HG03135 (cell line): ENCODE measurements around the gene PRPF38A.

Source experiments
- ATAC-seq: cut with Tn5 transposase; IDR thresholded peaks from one replicate; pipeline ENCODE4 v1.9.1; 2021; ENCODE audit warnings: mild to moderate bottlenecking, moderate library complexity; ENCODE audit not compliant: unreplicated experiment

PRPF38A gene

GRCh38 chr1:52393174-52393573 lies 11.2 kb upstream of the PRPF38A start:
- no peak for ATAC-seq

- no peak for ATAC-seq
Observed at GRCh38 chr1:52399629-52400028, 4.8 kb upstream of the PRPF38A start.

- ATAC-seq = no peak
Observed at GRCh38 chr1:52400131-52400530, 4.3 kb upstream of the PRPF38A start.

GRCh38 chr1:52402860-52403240 lies 1.6 kb upstream of the PRPF38A start:
- ATAC-seq = no peak

GRCh38 chr1:52403566-52404115 lies 761 bp upstream of the PRPF38A start:
- peak; percentile 39 for ATAC-seq

GRCh38 chr1:52404975-52405338 lies 555 bp downstream of the PRPF38A start:
- no peak for ATAC-seq

- ATAC-seq = no peak
Observed at GRCh38 chr1:52413410-52413989, 9.1 kb downstream of the PRPF38A start.

GRCh38 chr1:52414942-52415341 lies 10.5 kb downstream of the PRPF38A start:
- ATAC-seq = no peak

- ATAC-seq = no peak
Observed at GRCh38 chr1:52416811-52417210, 12.4 kb downstream of the PRPF38A start.

GRCh38 chr1:52420713-52421112 lies 16.3 kb downstream of the PRPF38A start:
- no peak for ATAC-seq

GRCh38 chr1:52423055-52423454 lies 18.7 kb downstream of the PRPF38A start:
- no peak for ATAC-seq

GRCh38 chr1:52423771-52424170 lies 19.4 kb downstream of the PRPF38A start:
- no peak for ATAC-seq

- no peak for ATAC-seq
Observed at GRCh38 chr1:52424231-52424636, 19.8 kb downstream of the PRPF38A start.

- ATAC-seq = no peak
Observed at GRCh38 chr1:52424813-52425212, 20.4 kb downstream of the PRPF38A start.

- ATAC-seq = no peak
Observed at GRCh38 chr1:52426371-52426770, 22.0 kb downstream of the PRPF38A start.

GRCh38 chr1:52427152-52427551 lies 22.8 kb downstream of the PRPF38A start:
- ATAC-seq = no peak

- no peak for ATAC-seq
Observed at GRCh38 chr1:52432807-52433206, 28.4 kb downstream of the PRPF38A start.

- no peak for ATAC-seq
Observed at GRCh38 chr1:52435211-52435610, 30.8 kb downstream of the PRPF38A start.

GRCh38 chr1:52435650-52436049 lies 31.2 kb downstream of the PRPF38A start:
- ATAC-seq = no peak

GRCh38 chr1:52436817-52437216 lies 32.4 kb downstream of the PRPF38A start:
- ATAC-seq = no peak

GRCh38 chr1:52439976-52440375 lies 35.6 kb downstream of the PRPF38A start:
- ATAC-seq = no peak

GRCh38 chr1:52444463-52444862 lies 40.1 kb downstream of the PRPF38A start:
- ATAC-seq = no peak

- ATAC-seq = no peak
Observed at GRCh38 chr1:52454127-52454526, 49.7 kb downstream of the PRPF38A start.
